HG03095 (cell line): ENCODE data around the gene ZNF205.

Experiments
- ATAC-seq: cut with Tn5 transposase; IDR thresholded peaks from one replicate; pipeline ENCODE4 v1.9.1; 2021; ENCODE audit warnings: moderate library complexity; ENCODE audit not compliant: unreplicated experiment

ZNF205 gene

DNA sequence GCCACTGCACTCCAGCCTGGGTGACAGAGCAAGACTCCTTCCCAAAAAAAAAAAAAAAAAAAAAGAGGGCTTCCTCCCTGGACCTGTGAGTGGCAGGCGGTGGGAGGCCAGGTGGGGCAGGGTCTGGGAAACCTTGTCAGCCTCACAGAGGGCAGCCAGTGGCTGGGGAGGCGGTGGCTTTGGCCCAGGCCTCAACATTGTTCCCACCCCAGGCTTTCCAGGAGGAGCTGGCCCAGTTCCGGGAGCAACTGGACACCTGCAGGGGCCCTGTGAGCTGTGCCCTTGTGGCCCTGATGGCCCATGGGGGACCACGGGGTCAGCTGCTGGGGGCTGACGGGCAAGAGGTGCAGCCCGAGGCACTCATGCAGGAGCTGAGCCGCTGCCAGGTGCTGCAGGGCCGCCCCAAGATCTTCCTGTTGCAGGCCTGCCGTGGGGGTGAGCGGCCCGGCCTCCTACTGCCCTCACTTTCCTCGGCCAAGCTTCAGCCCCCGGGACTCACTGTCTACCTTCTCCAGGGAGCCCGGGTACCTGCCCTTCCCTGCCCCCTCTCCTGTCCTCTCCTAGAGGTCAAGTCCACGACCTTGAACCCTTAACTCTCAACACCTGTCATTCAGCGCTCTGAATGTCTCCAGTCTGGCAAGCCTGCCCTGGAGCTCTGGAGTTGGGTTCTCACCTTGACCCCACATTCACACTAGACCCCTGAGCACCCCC, 34.8 kb downstream of the ZNF205 start:
- no peak for ATAC-seq

DNA sequence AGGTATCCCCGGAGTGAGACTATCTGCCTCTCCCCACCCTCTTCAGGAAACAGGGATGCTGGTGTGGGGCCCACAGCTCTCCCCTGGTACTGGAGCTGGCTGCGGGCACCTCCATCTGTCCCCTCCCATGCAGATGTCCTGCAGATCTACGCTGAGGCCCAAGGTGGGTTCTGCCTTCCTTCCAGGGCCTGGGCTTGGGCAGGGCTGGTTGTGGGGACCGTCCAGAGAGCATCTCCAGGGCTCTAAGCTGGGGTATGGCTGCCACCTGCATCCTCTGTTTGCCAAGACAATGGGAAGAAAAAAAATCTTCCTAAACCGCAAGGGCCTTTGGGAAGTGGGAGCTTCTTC, 35.3 kb downstream of the ZNF205 start:
- ATAC-seq, result no peak

DNA sequence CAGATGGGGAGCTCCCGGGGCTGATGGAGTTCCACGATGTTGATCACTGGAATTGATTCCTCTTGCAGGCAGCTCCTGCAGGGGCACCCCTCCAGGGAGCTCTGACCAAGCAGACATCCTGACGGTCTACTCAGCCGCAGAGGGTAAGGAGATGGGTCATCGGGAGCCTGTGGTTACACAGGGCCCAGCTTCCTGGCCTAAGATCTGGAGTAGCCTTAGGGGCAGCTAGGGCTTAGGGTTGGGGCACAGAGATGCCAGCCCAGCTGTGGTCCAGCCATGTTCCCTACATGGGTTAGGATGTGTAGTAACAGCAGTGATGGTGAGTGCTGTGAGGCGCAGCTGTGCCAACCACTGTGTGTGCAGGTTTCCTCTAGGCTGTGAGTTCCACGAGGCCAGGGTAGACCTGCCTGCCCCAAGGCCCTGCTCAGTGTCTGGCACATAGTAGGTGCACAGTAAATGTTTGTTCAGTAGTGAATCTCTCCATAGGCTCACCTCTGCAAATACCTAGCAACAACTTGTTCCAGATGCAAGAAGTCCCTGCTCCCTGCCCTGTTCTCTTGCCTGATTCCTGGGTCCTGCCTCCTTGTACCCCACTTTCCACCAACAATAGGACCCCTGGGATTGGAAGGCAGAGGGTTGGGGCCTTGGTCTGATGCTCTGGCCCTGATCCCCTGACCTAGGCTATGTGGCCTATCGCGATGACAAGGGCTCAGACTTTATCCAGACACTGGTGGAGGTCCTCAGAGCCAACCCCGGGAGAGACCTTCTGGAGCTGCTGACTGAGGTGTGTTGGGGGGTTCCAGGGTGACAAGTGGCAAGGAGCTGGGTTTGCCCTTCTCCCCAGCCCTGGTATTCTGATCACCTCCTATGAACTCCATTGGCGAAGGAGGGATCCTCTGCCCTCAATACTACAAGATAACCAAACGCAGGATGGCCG, 36.1 kb downstream of the ZNF205 start:
- no peak for ATAC-seq

DNA sequence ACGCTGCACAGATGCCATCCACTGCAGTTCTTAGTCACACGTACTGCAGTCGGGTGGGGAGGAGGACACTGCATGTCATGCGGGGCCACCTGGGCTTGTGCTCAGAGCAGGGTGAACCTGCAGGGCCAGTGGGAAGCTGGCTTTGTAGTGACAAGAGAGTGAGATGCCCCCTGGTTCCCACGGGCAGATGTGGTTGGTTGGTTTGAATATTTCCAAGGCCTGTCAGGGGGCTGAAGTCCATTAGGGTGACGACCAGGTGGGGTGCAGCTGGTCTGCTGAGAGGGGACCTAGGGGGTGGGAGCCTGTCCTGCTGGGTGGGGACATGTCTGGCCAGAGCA, 36.8 kb downstream of the ZNF205 start:
- no peak for ATAC-seq

DNA sequence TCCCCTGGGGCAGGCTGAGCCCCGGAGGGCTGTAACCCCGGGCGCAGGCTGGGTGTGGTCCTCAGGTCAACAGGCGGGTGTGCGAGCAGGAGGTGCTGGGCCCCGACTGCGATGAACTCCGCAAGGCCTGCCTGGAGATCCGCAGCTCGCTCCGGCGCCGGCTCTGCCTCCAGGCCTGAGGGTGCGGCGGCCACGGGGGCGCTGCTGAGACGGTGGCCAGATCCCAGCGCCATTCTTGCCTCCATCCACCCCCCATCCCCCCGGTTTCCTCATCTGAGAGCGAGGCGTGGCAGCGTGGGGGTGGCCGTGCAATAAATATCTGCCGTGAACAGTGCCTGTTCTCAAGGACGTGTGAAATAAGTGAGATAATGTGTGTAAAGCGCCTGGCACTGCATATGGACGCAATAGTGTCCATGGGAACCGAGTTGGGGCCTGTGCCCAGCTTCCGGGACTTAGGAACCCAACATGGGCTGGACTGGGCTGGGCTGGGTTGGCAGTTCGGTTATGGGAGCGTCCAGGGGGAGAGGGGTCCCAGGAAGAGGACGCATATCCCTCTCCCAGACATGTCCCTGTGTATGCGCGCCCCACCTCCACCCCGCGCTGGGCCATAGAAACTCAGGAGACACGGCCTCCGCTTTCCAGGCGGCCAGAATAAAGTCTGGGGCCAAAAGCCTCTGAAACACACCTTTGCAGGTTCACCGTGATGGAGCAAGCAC, 37.4 kb downstream of the ZNF205 start:
- ATAC-seq, result no peak

DNA sequence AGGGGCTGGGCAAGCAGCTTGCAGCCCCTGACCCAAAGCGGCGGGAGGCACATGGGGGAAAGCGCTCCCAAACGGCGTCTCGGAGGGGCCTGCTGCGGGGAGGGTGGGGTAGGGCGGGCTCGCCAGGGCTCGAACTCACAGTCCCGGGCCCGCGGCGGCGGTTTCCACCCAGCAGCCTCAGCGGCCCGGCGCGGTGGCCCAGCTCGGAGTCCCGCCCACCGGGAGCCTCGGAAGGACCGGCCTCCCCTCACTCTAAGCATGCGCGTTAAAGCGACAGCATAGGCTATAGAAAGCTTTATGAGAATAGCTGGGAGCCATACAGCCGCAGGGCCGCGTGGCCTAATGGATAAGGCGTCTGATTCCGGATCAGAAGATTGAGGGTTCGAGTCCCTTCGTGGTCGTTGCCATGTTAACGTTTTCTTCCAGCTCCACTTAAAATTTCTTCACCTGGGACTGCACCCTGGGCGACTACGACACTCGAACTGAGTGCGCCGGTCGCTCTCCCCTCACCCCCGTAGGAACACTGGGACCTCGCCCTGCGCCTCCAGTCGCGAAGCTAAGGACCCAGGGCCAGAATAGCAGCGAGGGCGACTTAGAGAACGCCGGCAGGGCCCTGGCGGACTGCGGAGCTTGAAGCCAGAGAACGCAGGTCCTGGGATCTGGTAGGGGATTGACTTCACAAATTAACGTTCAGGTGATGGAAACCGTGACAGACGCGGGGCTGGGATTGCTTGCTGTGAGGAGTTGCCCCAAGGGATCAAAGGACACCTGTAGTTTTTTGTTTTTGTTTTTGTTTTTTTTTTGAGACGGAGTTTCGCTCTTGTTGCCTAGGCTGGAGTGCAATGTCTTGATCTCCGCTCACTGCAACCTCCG, 38.2 kb downstream of the ZNF205 start:
- peak; percentile 43 for ATAC-seq

DNA sequence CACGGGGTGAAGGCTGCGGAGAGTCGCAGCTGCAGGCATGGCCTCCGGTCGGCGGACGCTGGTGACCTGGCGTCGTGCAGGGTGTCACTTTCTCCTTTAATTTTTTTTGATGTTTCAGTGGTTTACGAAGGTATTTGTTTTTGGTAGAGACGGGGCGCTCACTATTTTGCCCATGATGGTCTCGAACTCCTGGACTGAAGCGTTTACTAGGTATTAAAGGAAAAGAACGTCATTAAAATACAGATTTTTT, 39.6 kb downstream of the ZNF205 start:
- no peak for ATAC-seq

DNA sequence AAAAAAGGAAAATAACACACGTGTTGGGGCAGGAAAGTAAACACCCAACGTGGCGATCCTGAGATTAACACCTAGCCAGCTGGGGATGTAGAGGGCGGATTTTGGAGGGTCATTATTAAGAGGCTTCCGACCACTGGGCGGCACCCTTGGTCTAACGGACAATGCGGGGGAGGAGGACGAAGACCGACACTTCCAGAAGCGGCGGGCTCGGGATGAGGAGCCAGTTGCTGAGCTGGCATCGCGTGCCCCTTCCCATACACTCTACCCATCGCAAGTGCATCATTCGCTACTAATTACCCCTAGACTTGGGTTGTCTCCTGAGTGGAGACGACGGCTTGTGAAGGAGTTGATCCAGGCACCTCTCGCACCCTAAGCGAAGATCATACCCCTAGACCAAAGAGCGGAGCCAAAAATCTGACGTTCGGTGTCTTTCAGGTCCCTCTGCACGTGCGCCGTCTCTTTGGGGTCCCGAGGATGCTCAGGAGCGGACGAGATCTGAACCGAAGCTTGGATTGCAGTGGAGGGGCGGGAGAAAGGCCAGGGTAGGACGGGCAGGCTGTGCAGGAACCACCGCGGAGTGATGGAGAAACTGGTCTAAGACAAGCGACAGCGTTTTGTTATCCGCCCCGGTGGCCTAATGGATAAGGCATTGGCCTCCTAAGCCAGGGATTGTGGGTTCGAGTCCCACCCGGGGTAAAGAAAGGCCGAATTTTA, 40.0 kb downstream of the ZNF205 start:
- ATAC-seq, result no peak

DNA sequence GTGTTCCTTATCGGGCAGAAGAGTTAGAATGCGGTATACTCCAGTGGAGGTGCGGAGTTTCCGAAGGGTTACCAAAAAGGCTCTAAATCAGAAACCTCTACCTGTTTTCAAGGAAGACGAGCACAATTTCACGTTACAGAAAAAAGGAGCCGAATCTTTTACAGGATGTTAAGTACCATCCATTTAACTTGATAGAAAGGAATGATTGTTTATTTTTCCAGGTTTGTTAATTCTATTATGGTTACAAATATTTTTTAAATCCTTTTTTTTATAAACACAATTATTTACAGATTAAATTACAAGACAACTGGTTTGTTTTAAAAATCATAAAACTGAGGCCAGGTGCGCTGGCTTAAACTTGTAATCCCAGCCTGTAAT, 40.6 kb downstream of the ZNF205 start:
- ATAC-seq, result no peak

DNA sequence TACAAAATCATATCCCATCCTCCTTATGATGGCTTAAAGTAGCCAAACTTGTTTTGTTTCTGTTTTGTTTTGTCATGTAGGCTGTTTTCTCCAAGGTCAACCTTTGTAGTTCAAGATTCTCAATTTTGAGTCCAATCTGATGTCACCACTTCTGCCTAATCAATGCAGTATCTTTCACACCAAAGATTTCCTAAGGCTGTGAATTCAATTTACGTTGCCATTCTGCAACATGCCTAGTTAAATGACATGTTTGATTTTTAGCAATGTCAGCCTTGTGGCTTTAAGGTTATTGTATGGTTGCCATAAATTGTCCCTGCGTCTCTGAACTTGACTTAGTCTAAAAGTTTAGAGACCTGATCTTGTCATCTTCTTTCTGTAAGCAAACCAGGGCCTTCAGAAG, 42.8 kb downstream of the ZNF205 start:
- no peak for ATAC-seq

DNA sequence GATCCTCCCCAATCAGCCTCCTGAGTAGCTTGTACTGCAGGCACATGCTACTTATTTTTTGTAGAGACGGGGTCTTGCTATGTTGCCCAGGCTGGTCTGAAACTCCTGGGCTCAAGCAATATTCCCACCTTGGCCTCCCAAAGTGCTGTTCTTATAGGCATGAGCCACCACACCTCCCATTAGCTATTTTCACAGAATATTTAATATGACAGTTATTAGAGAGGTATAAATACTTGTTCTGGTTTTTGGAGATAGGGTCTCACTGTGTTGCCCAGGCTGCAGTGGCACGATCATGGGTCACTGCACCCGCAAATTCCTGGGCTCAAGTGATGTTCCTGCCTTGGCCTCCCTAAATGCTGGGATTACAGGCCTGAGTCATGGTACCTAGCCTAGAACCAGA, 43.6 kb downstream of the ZNF205 start:
- ATAC-seq, result no peak

DNA sequence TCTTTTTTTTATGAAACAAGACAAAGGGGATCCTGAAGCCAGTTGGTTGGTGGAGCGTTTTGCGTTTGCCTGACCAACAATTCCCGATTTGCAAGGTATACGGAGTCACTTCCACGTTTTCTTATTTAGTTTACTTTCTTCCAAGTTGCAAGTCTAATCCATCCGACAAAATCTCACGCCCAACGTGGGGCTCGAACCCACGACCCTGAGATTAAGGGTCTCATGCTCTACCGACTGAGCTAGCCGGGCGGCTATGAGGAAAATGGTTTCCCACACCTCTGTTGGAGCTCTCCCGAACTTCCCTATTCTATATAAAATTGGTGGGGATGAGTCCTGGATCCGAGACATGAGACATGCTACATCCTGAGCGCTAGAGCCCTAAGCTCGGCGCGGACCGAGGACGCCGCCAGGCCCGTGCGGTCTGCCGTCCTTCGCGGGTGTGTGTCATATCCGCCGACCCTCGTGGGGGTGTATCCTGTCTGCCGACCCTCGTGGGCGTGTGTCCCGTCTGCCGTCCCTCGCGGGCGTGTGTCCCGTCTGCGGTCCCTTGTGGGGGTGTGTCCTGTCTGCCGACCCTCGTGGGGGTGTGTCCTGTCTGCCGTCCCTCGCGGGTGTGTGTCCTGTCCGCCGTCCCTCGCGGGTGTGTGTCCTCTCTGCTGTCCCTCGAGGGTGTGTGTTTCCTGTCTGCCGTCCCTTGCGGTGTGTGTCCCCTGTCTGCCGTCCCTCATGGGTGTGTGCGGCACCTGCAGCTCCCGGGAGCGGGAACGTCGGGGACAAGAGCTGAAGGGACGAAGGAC, 45.0 kb downstream of the ZNF205 start:
- ATAC-seq, result no peak

DNA sequence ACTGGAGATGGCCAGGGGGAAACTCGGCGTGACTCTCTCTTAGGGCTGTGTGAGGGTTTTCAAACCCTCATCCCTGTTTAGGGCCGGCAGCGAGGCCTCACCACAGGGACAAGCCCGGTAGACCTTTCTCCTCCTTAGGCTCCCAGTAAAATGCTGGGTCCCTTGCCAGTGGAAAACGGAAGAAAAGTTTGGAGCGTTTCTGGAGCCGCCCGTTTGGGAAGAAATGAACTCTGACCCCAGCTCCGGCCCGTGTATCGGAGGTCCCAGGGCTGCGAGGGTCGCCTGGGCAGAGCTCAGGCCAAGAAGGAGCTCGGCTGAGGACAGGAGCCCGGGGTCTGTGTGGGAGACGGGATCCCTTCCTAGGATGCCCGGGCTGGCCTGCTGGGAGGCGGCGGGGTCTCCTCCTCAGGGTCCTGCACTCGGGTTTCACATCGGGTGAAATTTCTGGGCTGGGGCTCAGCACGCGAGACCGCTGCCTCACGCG, 45.7 kb downstream of the ZNF205 start:
- ATAC-seq, result no peak

DNA sequence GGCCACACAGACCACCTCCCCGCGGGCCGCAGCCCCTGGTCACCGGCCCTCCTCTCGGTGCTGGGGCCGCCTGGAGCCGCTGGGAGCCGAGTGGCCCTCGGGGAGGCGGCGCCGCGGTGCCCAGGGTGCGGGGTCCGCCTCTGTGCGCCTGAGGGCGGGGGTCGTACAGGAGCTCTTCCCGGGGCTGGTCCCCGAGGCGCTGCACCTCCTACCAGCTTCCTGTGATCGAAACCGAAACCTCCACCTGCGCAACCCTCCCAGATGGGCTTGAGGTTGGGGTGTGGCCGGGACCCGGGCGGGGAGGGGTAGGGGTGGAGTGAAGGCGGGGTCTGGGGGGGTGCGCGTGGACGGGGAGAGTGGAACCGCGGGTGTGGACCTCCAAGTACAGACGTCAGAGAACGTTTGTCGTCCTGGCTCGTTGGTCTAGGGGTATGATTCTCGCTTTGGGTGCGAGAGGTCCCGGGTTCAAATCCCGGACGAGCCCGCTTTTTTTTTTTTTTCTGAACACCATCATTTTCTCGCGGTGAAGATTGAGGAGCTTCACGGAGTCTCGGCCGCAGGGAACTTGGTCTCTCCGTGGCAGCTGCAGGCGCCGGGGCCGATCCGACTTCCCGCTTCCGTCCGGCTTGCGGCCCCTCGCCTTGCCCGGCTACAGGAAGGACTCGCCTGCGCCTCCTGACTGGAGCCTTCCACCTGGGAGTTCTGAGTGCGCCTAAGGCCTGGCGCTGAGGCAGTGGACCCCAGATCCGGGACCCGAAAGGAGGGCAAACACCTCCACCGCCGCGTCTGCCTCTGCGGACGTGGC, 46.3 kb downstream of the ZNF205 start:
- ATAC-seq, result peak; percentile 46

DNA sequence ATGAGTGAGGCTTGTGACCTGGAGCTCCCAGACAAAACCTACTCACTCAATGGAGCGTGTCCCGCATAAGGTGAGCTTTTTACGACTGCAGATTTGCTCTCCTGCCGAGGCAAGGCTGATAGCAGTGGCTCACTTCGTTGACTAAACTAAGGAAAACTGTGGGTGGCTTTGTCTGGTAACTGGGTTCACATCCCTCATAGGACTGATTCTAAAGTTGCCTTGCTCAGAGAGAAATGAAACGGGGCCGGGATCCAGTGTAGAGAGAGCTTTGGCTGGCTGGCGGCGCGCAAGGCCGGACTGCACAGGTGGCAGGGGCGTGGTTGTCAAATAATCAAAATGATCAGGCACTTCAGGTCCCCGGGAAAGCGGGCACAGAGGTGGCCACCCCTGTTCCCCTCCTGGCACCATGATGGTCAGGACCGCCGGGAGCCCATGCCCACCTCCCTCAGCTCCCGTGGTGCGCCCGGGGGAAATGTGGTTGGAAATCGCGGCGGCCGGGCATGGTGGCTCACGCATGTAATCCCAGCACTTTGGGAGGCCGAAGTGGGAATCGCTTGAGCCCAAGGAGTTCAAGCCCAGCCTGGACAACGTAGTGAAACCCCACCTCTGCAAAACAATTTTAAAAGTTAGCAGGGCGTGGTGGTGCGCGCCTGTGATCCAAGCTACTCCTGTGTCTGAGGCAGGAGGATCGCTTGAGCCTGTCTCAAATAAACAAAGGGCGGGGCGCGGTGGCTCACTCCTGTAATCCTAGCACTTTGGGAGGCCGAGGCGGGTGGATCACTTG, 49.0 kb downstream of the ZNF205 start:
- ATAC-seq, result no peak

DNA sequence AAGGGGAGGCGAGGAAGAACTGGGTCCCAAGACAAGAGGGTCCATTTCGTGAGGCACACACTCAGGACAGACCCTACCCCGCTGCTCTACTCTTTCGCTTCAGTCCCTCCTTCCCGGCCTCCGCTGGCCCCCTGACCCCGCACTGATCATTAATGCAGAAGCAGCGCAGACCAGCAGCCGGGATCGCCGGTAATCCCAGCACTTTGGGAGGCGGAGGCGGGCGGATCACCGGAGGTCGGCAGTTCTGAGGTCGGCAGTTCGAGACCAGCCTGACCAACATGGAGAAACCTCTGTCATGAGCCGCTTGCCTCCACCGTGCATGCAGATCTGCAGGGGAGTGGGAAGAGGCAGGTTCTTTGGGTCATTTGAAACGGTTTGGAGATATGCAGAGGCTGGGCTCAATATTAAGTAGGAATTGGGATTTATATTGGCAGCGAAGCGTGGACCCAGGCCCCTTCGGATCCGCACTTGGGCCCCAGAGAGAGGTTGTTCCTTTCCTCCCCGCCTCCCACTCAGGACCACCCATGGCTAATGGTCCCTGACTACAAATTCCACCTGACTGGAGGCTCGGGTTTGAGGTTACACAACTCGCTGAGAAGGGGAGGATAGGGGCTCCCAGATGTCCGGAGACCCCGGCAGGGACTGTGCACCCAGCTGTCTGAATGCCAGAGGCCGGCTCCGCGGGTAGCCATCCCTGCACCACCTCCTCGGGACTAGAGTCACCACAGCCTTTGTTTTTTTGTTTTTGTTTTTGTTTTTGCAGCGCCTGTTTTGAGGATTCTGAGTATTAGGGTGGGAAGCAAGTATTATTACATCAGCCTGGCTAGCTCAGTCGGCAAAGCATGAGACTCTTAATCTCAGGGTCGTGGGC, 52.0 kb downstream of the ZNF205 start:
- no peak for ATAC-seq
